ENCODE data around the gene DHX57.
"Not testable (repeated sequence)": the region's sequence is repeated elsewhere in the genome, so short reads cannot be mapped to it uniquely, and the experiment has no call there.

Gene DHX57

GRCh38 chr2:38763228-38763627 lies 112.5 kb downstream of the DHX57 start:
- Histone ChIP-seq H3K4me3 (ENCODE audit: low read depth, low read length, poor library complexity, severe bottlenecking) (no peak overlapping the region), H2AFZ (ENCODE audit: low read length) (no peak overlapping the region), H3K79me2 (ENCODE audit: insufficient read depth, low read length) (no peaks in the 10 kb centered on the region), H3K27ac (ENCODE audit: low read depth, low read length, poor library complexity, severe bottlenecking) (no peak overlapping the region), H3K9ac (ENCODE audit: low read length) (no peak overlapping the region), H3K27me3 (ENCODE audit: insufficient read depth, low read length) (no peaks in the 10 kb centered on the region), H3K9me3 (ENCODE audit: low read length) (no peaks in the 10 kb centered on the region), H3K4me2 (ENCODE audit: low read length) (no peak overlapping the region), H3K9me2 (ENCODE audit: low read depth, low read length) (no peaks in the 10 kb centered on the region), H3K4me1 (ENCODE audit: insufficient read depth, low read length, severe bottlenecking) (no peaks in the 10 kb centered on the region), H3F3A (ENCODE audit: insufficient read depth, low read length) (no peaks in the 10 kb centered on the region), H4K20me1 (ENCODE audit: insufficient read depth, low read length) (no peaks in the 10 kb centered on the region), H3K36me3 (ENCODE audit: insufficient read depth, low read length) (no peaks in the 10 kb centered on the region)
- no peak for TF ChIP-seq EZH2 (IDR thresholded peaks at IDR 0.05; ENCODE audit: borderline replicate concordance, low read length)
- no peak for TF ChIP-seq CTCF (IDR thresholded peaks at IDR 0.05; ENCODE audit: low read length)

GRCh38 chr2:38755891-38756290 lies 119.8 kb downstream of the DHX57 start:
- H3K9me3 ChIP-seq (ENCODE audit: low read length); H3K9ac ChIP-seq (ENCODE audit: low read length); H2AFZ ChIP-seq (ENCODE audit: low read length); H3K4me2 ChIP-seq (ENCODE audit: low read length); H4K20me1 ChIP-seq (ENCODE audit: insufficient read depth, low read length); H3F3A ChIP-seq (ENCODE audit: insufficient read depth, low read length); H3K79me2 ChIP-seq (ENCODE audit: insufficient read depth, low read length); H3K36me3 ChIP-seq (ENCODE audit: insufficient read depth, low read length); H3K9me2 ChIP-seq (ENCODE audit: low read depth, low read length); H3K27me3 ChIP-seq (ENCODE audit: insufficient read depth, low read length); H3K4me3 ChIP-seq (ENCODE audit: low read depth, low read length, poor library complexity, severe bottlenecking); H3K27ac ChIP-seq (ENCODE audit: low read depth, low read length, poor library complexity, severe bottlenecking): not testable (repeated sequence)
- H3K4me1 ChIP-seq (ENCODE audit: insufficient read depth, low read length, severe bottlenecking), result peaks cover 17% of the 10 kb centered on the region

- no peaks in the 10 kb centered on the region for H3K9me2 ChIP-seq (ENCODE audit: low read depth, low read length)
- H3F3A ChIP-seq (ENCODE audit: insufficient read depth, low read length), result no peaks in the 10 kb centered on the region
- no peak overlapping the region for H3K27ac ChIP-seq (ENCODE audit: low read depth, low read length, poor library complexity, severe bottlenecking)
- H3K4me3 ChIP-seq (ENCODE audit: low read depth, low read length, poor library complexity, severe bottlenecking), result no peak overlapping the region
- peaks cover 16% of the 10 kb centered on the region for H3K79me2 ChIP-seq (ENCODE audit: insufficient read depth, low read length)
- peak overlapping the region; percentile 97 for H2AFZ ChIP-seq (ENCODE audit: low read length)
- peak overlapping the region; percentile 23; the same call in 1 of the 2 replicates for H3K9ac ChIP-seq (ENCODE audit: low read length)
- H3K27me3 ChIP-seq (ENCODE audit: insufficient read depth, low read length), result no peaks in the 10 kb centered on the region
- H3K9me3 ChIP-seq (ENCODE audit: low read length), result no peaks in the 10 kb centered on the region
- peaks cover 21% of the 10 kb centered on the region for H3K4me1 ChIP-seq (ENCODE audit: insufficient read depth, low read length, severe bottlenecking)
- no peaks in the 10 kb centered on the region for H4K20me1 ChIP-seq (ENCODE audit: insufficient read depth, low read length)
- H3K4me2 ChIP-seq (ENCODE audit: low read length), result no peak overlapping the region
- TF ChIP-seq CTCF (IDR thresholded peaks at IDR 0.05; ENCODE audit: low read length) (no peak), EZH2 (IDR thresholded peaks at IDR 0.05; ENCODE audit: borderline replicate concordance, low read length) (no peak)
- peaks cover 12% of the 10 kb centered on the region for H3K36me3 ChIP-seq (ENCODE audit: insufficient read depth, low read length)
These were observed 121.2 kb downstream of the DHX57 start for GRCh38 chr2:38754506-38754905.

GRCh38 chr2:38754049-38754448 lies 121.7 kb downstream of the DHX57 start:
- no peaks in the 10 kb centered on the region for H3K9me3 ChIP-seq (ENCODE audit: low read length)
- H3K9me2 ChIP-seq (ENCODE audit: low read depth, low read length), result no peaks in the 10 kb centered on the region
- H3K36me3 ChIP-seq (ENCODE audit: insufficient read depth, low read length), result peaks cover 16% of the 10 kb centered on the region
- H3K79me2 ChIP-seq (ENCODE audit: insufficient read depth, low read length), result peaks cover 21% of the 10 kb centered on the region
- no peak overlapping the region for H3K27ac ChIP-seq (ENCODE audit: low read depth, low read length, poor library complexity, severe bottlenecking)
- H2AFZ ChIP-seq (ENCODE audit: low read length), result peak overlapping the region; percentile 97
- no peaks in the 10 kb centered on the region for H3K27me3 ChIP-seq (ENCODE audit: insufficient read depth, low read length)
- no peak overlapping the region; the same call in 1 of the 2 replicates for H3K9ac ChIP-seq (ENCODE audit: low read length)
- TF ChIP-seq CTCF (IDR thresholded peaks at IDR 0.05; ENCODE audit: low read length) (no peak), EZH2 (IDR thresholded peaks at IDR 0.05; ENCODE audit: borderline replicate concordance, low read length) (no peak)
- H3K4me2 ChIP-seq (ENCODE audit: low read length), result peak overlapping the region; percentile 19; the same call in 1 of the 2 replicates
- H3F3A ChIP-seq (ENCODE audit: insufficient read depth, low read length), result no peaks in the 10 kb centered on the region
- no peak overlapping the region for H3K4me3 ChIP-seq (ENCODE audit: low read depth, low read length, poor library complexity, severe bottlenecking)
- H4K20me1 ChIP-seq (ENCODE audit: insufficient read depth, low read length), result no peaks in the 10 kb centered on the region
- peaks cover 26% of the 10 kb centered on the region for H3K4me1 ChIP-seq (ENCODE audit: insufficient read depth, low read length, severe bottlenecking)

Measured in OCI-LY1 (cell line).